Stimulated activated CD4-positive, alpha-beta T cell treated with anti-CD3 and anti-CD28 coated beads, Interleukin-1b, Interleukin-23, amount 100 ng/mL, for 1 hour (primary cell): ENCODE results near the gene TECRL.

Experiments used
- DNase-seq, 2 donors: peaks; one replicate each; pipeline ENCODE4 v3.0.0-alpha.2; 2020; ENCODE audit warnings: low read depth in 2 of 2

The TECRL gene

DNA sequence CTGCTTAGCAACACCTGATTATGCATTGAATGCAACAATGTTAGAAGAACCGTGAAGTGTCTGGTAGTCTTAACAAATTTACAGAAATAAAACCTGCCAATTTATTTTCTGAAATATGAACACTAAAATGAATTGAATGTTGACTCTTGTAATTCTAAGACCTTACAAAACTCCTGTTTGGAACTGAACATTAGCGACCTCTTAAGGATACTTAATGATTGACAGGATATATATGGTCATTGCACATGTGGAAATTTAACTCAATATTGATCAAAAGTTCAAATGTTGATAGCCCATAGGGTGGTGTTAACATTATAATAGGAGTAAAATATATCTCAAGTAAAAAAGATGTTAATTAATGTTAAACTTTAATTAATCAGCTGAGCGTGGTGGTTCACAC lies 79.1 kb downstream of the TECRL start:
- DNase-seq = no peak

DNA sequence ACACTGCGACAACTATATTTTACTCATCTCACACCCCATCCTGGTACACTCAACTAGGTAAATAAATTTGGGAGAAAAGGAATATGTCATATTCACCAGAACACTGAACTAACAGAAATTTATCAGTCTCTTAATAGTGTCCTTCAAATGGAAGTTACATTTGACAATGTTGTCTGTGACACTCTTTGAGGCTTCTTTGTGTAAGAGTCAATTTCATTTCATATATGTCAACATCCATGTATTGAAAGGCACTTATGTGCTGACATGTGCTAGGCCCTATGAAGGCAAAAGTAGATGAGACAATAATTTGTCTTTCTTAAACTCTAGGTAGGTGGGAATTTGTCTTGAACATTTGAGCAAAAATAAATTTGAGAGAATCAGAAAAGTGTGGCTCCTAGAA lies 82.0 kb downstream of the TECRL start:
- DNase-seq = no peak

DNA sequence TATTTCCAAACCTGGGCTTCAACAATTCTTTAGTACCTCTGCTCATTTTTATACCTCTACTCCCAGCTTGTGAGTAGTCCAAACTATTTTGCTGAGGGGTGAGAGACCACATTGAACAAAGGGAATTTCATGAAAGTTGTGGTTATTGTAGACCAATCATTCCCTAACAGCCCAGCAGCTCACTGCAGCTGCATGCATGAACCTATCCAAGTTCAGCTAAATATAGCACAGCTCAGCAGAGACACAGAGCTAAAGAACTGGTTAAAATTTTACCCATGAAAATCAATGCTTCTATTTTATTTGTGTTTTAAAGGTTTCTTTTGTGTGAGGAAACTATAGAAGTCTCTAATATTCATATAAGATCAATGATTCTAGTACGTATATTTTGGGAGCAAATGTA lies 82.7 kb downstream of the TECRL start:
- no peak for DNase-seq

- DNase-seq = no peak
These were observed 103.0 kb downstream of the TECRL start for GRCh38 chr4:64306255-64306565.

DNA sequence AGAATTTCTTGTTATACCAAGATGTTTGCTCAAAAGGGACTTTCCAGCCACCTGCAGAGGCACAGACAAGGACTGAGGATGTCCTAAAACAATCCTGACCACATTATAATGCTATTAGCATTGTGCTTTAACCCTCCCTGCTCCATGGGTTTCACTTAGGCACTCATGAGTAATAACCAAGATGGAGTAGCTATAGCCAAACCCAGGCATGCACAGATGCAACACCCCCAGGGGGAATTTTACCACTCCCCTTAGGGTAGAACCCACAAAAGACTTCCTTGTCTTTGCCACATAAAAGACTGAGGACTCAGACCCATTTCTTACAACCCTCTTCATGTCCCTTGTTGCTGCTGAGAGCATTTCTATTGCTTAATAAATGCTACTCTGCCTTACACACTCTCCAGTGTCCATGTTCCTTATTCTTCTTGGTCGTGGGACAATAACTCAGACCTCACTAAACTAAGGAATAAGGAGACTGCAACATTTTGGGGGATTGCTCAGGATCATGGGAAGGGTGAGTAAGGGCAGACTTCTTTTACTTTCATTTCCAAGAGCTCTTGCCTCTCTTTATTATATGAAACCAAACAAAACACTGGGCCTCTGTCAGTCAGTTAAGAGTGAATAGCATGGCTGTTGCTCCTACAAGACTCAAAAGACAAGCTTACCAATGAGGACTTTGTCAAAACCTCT lies 103.5 kb downstream of the TECRL start:
- DNase-seq = no peak

DNA sequence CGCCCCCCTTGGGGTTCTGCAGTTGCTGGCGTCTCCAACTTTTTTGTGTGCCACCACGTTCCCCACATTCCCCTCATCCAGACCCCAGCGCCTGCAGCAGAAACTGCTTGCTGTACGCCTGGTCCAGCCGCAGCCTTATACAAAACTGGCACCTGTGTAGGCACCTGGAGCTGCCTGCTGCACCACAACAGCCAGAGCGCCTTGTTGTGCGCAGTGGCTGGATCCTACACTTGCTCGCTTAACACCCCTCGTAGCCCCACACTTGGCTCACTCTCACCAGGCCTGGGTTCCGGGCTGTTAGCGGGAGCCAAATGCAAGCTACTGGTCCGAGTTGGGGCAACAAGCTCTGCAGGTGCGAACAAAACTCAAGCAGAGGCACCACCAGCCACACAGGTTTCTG lies 136.8 kb downstream of the TECRL start:
- DNase-seq = no peak

GRCh38 chr4:64271601-64272081 lies 137.6 kb downstream of the TECRL start:
- no peak for DNase-seq

GRCh38 chr4:64266669-64267068 lies 142.6 kb downstream of the TECRL start:
- no peak for DNase-seq

DNA sequence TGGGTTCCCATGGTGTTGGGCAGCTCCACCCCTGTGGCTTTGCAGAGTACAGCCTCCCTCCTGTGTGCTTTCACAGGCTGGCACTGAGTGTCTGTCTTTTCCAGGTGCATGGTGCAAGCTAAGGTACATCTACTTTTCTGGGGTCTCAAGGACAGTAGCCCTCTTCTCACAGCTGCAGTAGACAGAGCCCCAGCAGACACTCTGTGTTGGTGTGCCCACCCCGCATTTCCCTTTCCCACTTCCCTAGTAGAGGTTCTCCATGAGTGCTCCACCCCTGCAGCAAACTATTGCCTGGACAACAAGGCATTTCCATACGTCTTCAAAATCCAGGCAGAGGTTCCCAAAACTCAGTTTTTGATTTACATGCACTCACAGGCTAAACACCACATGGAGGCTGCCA lies 143.0 kb downstream of the TECRL start:
- DNase-seq = no peak

DNA sequence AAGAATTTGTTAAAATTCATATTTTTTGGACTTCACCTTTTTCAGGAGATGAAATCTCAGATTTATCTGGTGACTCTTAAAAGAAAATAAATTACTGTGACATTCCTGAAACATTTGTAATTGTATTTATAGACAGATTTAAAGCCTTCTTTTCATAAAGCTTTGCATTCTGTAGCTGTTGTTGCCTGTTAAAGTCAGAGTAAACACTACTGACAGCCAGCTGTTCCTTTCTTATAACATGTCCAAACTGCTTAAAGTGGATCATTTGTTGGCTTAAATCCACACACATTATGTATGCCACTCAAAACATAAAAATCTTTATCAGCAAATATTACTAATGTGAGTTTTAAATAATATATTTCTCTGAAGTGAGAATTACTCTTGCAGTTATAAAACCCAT lies 157.5 kb downstream of the TECRL start:
- no peak for DNase-seq

DNA sequence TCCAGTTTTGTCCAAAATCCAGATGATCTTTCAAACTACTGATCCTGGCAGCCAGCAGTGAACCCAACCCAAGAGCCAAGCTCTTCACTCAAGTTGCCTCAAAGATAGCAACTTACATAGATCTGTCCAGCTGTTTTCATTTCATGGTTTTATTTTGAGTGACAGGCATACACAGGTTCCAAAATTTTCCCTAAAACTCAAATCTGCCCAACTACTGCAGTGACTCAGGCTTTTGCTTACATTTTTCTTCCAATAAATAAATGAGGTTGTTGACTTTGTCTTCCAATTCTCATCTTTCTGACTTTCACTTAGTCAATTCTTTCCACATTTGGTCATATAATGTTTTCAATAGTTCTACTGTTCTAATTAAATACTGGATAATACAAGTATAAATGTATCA lies 158.8 kb downstream of the TECRL start:
- DNase-seq = no peak

DNA sequence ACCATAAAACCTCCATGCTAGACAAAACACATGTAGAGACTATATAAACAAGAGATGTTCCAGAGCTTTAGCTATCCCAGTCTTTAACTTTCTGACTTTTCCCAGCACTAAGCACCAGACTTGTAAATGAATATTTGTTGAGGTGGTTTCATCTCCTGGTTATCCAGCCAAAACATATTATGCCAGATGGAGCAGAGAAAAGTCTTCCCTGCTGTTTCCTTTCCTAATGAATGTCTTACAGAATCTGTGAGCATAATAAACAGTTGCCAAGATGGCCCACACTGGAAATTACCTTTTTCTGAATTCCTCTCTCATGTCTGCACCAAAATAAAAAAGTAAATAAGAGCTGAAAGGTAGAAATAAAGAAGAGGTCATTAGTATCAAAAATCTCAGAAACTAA lies 159.2 kb downstream of the TECRL start:
- no peak for DNase-seq

- DNase-seq = no peak
These were observed 161.1 kb downstream of the TECRL start for GRCh38 chr4:64248186-64248585.

- DNase-seq = no peak
These were observed 178.4 kb downstream of the TECRL start for GRCh38 chr4:64230709-64231310.
